Measurements from ENCODE around the gene LRIT3.
"Not testable (repeated sequence)": the region's sequence is repeated elsewhere in the genome, so short reads cannot be mapped to it uniquely, and the experiment has no call there.

Gene LRIT3

GRCh38 chr4:109848501-109848900 is 594 bp downstream of the LRIT3 start:
- H3K4me3 ChIP-seq (ENCODE audit: control insufficient read depth in 1 of 7, extremely low read depth in 1 of 7, insufficient read depth in 4 of 7, low read depth in 2 of 7, low read length in 6 of 7), result no peak overlapping the region
- DNase-seq, result no peak
- 89% methylated on average over 1 of the region's 2 CpGs for WGBS (ENCODE audit: insufficient coverage)
- H3K4me1 ChIP-seq (ENCODE audit: control extremely low read depth in 1 of 4, control insufficient read depth in 4 of 4, insufficient read depth in 4 of 4, low read length in 3 of 4), result no peaks in the 10 kb centered on the region
- no peaks in the 10 kb centered on the region for H3K36me3 ChIP-seq (ENCODE audit: control insufficient read depth in 4 of 4, insufficient read depth in 4 of 4, low read length in 3 of 4)
- no peak overlapping the region for H3K27ac ChIP-seq (ENCODE audit: insufficient read depth in 1 of 2, low read depth in 1 of 2, low read length in 2 of 2, poor library complexity in 1 of 2, severe bottlenecking in 2 of 2)
- ChIA-PET POLR2A (no interaction called here), CTCF (interaction anchor here (1.2 kb wide), 1 partner anchor 273 kb away, joined by 3 read pairs; no protein-coding TSS in a partner anchor)
- H3K9me3 ChIP-seq (ENCODE audit: control extremely low read depth in 1 of 5, control insufficient read depth in 4 of 5, insufficient read depth in 2 of 5, low read depth in 1 of 5, low read length in 4 of 5), result no peaks in the 10 kb centered on the region
- peaks cover 0 to 3% (median 0%) of the 10 kb centered on the region in 5 experiments for H3K27me3 ChIP-seq (replicated peaks in 2 of 5; ENCODE audit: control insufficient read depth in 4 of 5, insufficient read depth in 5 of 5, low read length in 4 of 5)

GRCh38 chr4:109850601-109851000 is 2.7 kb downstream of the LRIT3 start:
- H3K4me3 ChIP-seq (ENCODE audit: control insufficient read depth in 1 of 7, extremely low read depth in 1 of 7, insufficient read depth in 4 of 7, low read depth in 2 of 7, low read length in 6 of 7), result no peak overlapping the region
- WGBS (ENCODE audit: insufficient coverage), result 77% methylated on average over 4 of the region's 5 CpGs
- ChIA-PET POLR2A (no interaction called here), CTCF (no interaction called here)
- H3K9me3 ChIP-seq (ENCODE audit: control extremely low read depth in 1 of 5, control insufficient read depth in 4 of 5, insufficient read depth in 2 of 5, low read depth in 1 of 5, low read length in 4 of 5), result no peaks in the 10 kb centered on the region
- peaks cover 0 to 2% (median 0%) of the 10 kb centered on the region in 5 experiments for H3K27me3 ChIP-seq (replicated peaks in 2 of 5; ENCODE audit: control insufficient read depth in 4 of 5, insufficient read depth in 5 of 5, low read length in 4 of 5)
- no peak overlapping the region for H3K27ac ChIP-seq (ENCODE audit: insufficient read depth in 1 of 2, low read depth in 1 of 2, low read length in 2 of 2, poor library complexity in 1 of 2, severe bottlenecking in 2 of 2)
- DNase-seq, result no peak
- H3K4me1 ChIP-seq (ENCODE audit: control extremely low read depth in 1 of 4, control insufficient read depth in 4 of 4, insufficient read depth in 4 of 4, low read length in 3 of 4), result no peaks in the 10 kb centered on the region
- no peaks in the 10 kb centered on the region for H3K36me3 ChIP-seq (ENCODE audit: control insufficient read depth in 4 of 4, insufficient read depth in 4 of 4, low read length in 3 of 4)

- 100% methylated on average over 4 of the region's 4 CpGs for WGBS (ENCODE audit: insufficient coverage)
- CTCF ChIA-PET, result not testable (repeated sequence)
These were observed 11.8 kb downstream of the LRIT3 start for GRCh38 chr4:109859426-109860300.

GRCh38 chr4:109861271-109861670 is 13.4 kb downstream of the LRIT3 start:
- DNase-seq, result no peak
- peaks cover 0 to 14% (median 3%) of the 10 kb centered on the region in 5 experiments for H3K9me3 ChIP-seq (ENCODE audit: control extremely low read depth in 1 of 5, control insufficient read depth in 4 of 5, insufficient read depth in 2 of 5, low read depth in 1 of 5, low read length in 4 of 5)
- no CpG with 5 or more reads among the region's 2 CpGs for WGBS (ENCODE audit: insufficient coverage)
- no peaks in the 10 kb centered on the region for H3K27me3 ChIP-seq (replicated peaks in 2 of 5; ENCODE audit: control insufficient read depth in 4 of 5, insufficient read depth in 5 of 5, low read length in 4 of 5)
- no peaks in the 10 kb centered on the region for H3K4me1 ChIP-seq (ENCODE audit: control extremely low read depth in 1 of 4, control insufficient read depth in 4 of 4, insufficient read depth in 4 of 4, low read length in 3 of 4)
- no peak overlapping the region for H3K4me3 ChIP-seq (ENCODE audit: control insufficient read depth in 1 of 7, extremely low read depth in 1 of 7, insufficient read depth in 4 of 7, low read depth in 2 of 7, low read length in 6 of 7)
- ChIA-PET POLR2A (no interaction called here), CTCF (no interaction called here)
- no peaks in the 10 kb centered on the region for H3K36me3 ChIP-seq (ENCODE audit: control insufficient read depth in 4 of 4, insufficient read depth in 4 of 4, low read length in 3 of 4)
- H3K27ac ChIP-seq (ENCODE audit: insufficient read depth in 1 of 2, low read depth in 1 of 2, low read length in 2 of 2, poor library complexity in 1 of 2, severe bottlenecking in 2 of 2), result no peak overlapping the region

More at GRCh38 chr4:109859426-109860300, 11.8 kb downstream of the LRIT3 start:
- H3K36me3 ChIP-seq (ENCODE audit: control insufficient read depth in 4 of 4, insufficient read depth in 4 of 4, low read length in 3 of 4); H3K27me3 ChIP-seq (replicated peaks in 2 of 5; ENCODE audit: control insufficient read depth in 4 of 5, insufficient read depth in 5 of 5, low read length in 4 of 5); DNase-seq; H3K27ac ChIP-seq (ENCODE audit: insufficient read depth in 1 of 2, low read depth in 1 of 2, low read length in 2 of 2, poor library complexity in 1 of 2, severe bottlenecking in 2 of 2); H3K4me1 ChIP-seq (ENCODE audit: control extremely low read depth in 1 of 4, control insufficient read depth in 4 of 4, insufficient read depth in 4 of 4, low read length in 3 of 4); POLR2A ChIA-PET; H3K4me3 ChIP-seq (ENCODE audit: control insufficient read depth in 1 of 7, extremely low read depth in 1 of 7, insufficient read depth in 4 of 7, low read depth in 2 of 7, low read length in 6 of 7): not testable (repeated sequence)
- peaks cover 0 to 14% (median 3%) of the 10 kb centered on the region in 5 experiments for H3K9me3 ChIP-seq (ENCODE audit: control extremely low read depth in 1 of 5, control insufficient read depth in 4 of 5, insufficient read depth in 2 of 5, low read depth in 1 of 5, low read length in 4 of 5)

- DNase-seq, result no peak
- CTCF ChIA-PET, result interaction anchor here (1.3 kb wide), 1 partner anchor 132 kb away, joined by 3 read pairs; the partner anchor contains the start of gene PLA2G12A
- 94% methylated on average over 2 of the region's 3 CpGs for whole genome bisulfite sequencing (ENCODE audit: insufficient coverage)
- Histone ChIP-seq H3K4me1 (ENCODE audit: control extremely low read depth in 1 of 4, control insufficient read depth in 4 of 4, insufficient read depth in 4 of 4, low read length in 3 of 4) (no peaks in the 10 kb centered on the region), H3K27me3 (replicated peaks in 2 of 5; ENCODE audit: control insufficient read depth in 4 of 5, insufficient read depth in 5 of 5, low read length in 4 of 5) (no peaks in the 10 kb centered on the region), H3K36me3 (ENCODE audit: control insufficient read depth in 4 of 4, insufficient read depth in 4 of 4, low read length in 3 of 4) (no peaks in the 10 kb centered on the region), H3K9me3 (ENCODE audit: control extremely low read depth in 1 of 5, control insufficient read depth in 4 of 5, insufficient read depth in 2 of 5, low read depth in 1 of 5, low read length in 4 of 5) (peaks cover 0 to 14% (median 3%) of the 10 kb centered on the region in 5 experiments), H3K4me3 (ENCODE audit: control insufficient read depth in 1 of 7, extremely low read depth in 1 of 7, insufficient read depth in 4 of 7, low read depth in 2 of 7, low read length in 6 of 7) (no peak overlapping the region), H3K27ac (ENCODE audit: insufficient read depth in 1 of 2, low read depth in 1 of 2, low read length in 2 of 2, poor library complexity in 1 of 2, severe bottlenecking in 2 of 2) (no peak overlapping the region)
- POLR2A ChIA-PET, result no interaction called here
These were observed 14.1 kb downstream of the LRIT3 start for GRCh38 chr4:109861916-109862511.

GRCh38 chr4:109864134-109864533 is 16.2 kb downstream of the LRIT3 start:
- ChIA-PET CTCF (no interaction called here), POLR2A (no interaction called here)
- DNase-seq, result no peak
- no peak overlapping the region for H3K27ac ChIP-seq (ENCODE audit: insufficient read depth in 1 of 2, low read depth in 1 of 2, low read length in 2 of 2, poor library complexity in 1 of 2, severe bottlenecking in 2 of 2)
- H3K36me3 ChIP-seq (ENCODE audit: control insufficient read depth in 4 of 4, insufficient read depth in 4 of 4, low read length in 3 of 4), result no peaks in the 10 kb centered on the region
- no peak overlapping the region for H3K4me3 ChIP-seq (ENCODE audit: control insufficient read depth in 1 of 7, extremely low read depth in 1 of 7, insufficient read depth in 4 of 7, low read depth in 2 of 7, low read length in 6 of 7)
- no peaks in the 10 kb centered on the region for H3K27me3 ChIP-seq (replicated peaks in 2 of 5; ENCODE audit: control insufficient read depth in 4 of 5, insufficient read depth in 5 of 5, low read length in 4 of 5)
- peaks cover 0 to 12% (median 3%) of the 10 kb centered on the region in 5 experiments for H3K9me3 ChIP-seq (ENCODE audit: control extremely low read depth in 1 of 5, control insufficient read depth in 4 of 5, insufficient read depth in 2 of 5, low read depth in 1 of 5, low read length in 4 of 5)
- H3K4me1 ChIP-seq (ENCODE audit: control extremely low read depth in 1 of 4, control insufficient read depth in 4 of 4, insufficient read depth in 4 of 4, low read length in 3 of 4), result no peaks in the 10 kb centered on the region

GRCh38 chr4:109870061-109870460 is 22.2 kb downstream of the LRIT3 start:
- no peaks in the 10 kb centered on the region for H3K27me3 ChIP-seq (replicated peaks in 2 of 5; ENCODE audit: control insufficient read depth in 4 of 5, insufficient read depth in 5 of 5, low read length in 4 of 5)
- ChIA-PET POLR2A (no interaction called here), CTCF (no interaction called here)

More at GRCh38 chr4:109870061-109870460, 22.2 kb downstream of the LRIT3 start:
- Histone ChIP-seq H3K4me3 (ENCODE audit: control insufficient read depth in 1 of 7, extremely low read depth in 1 of 7, insufficient read depth in 4 of 7, low read depth in 2 of 7, low read length in 6 of 7) (no peak overlapping the region), H3K27ac (ENCODE audit: insufficient read depth in 1 of 2, low read depth in 1 of 2, low read length in 2 of 2, poor library complexity in 1 of 2, severe bottlenecking in 2 of 2) (no peak overlapping the region), H3K36me3 (ENCODE audit: control insufficient read depth in 4 of 4, insufficient read depth in 4 of 4, low read length in 3 of 4) (no peaks in the 10 kb centered on the region), H3K4me1 (ENCODE audit: control extremely low read depth in 1 of 4, control insufficient read depth in 4 of 4, insufficient read depth in 4 of 4, low read length in 3 of 4) (no peaks in the 10 kb centered on the region), H3K9me3 (ENCODE audit: control extremely low read depth in 1 of 5, control insufficient read depth in 4 of 5, insufficient read depth in 2 of 5, low read depth in 1 of 5, low read length in 4 of 5) (no peaks in the 10 kb centered on the region)
- WGBS (ENCODE audit: insufficient coverage), result 60% methylated on average over 3 of the region's 5 CpGs
- DNase-seq, result no peak

All from common myeloid progenitor, CD34-positive (primary cell).